Measurements from ENCODE around the gene RASD2.

The RASD2 gene

GRCh38 chr22:35600476-35600875 is 59.8 kb downstream of the RASD2 start:
- H3K18ac ChIP-seq (ENCODE audit: low read length), result no peak overlapping the region
- H3K4me3 ChIP-seq (ENCODE audit: low read depth, low read length), result no peak overlapping the region
- H3K9me3 ChIP-seq (ENCODE audit: insufficient read depth, low read depth, low read length), result no peaks in the 10 kb centered on the region
- no peaks in the 10 kb centered on the region for H3K27me3 ChIP-seq (ENCODE audit: insufficient read depth, low read length)
- H3K9ac ChIP-seq (ENCODE audit: low read length), result no peak overlapping the region
- no peak overlapping the region for H3K23ac ChIP-seq (ENCODE audit: low read length)
- H3K79me2 ChIP-seq (ENCODE audit: control insufficient read depth, insufficient read depth, low read length, poor library complexity), result no peaks in the 10 kb centered on the region
- no peak overlapping the region for H4K12ac ChIP-seq (ENCODE audit: low read depth, low read length)
- no peak overlapping the region for H2AK5ac ChIP-seq (ENCODE audit: low read length)
- no peak overlapping the region for H4K91ac ChIP-seq (ENCODE audit: low read depth, low read length)
- H3K4me2 ChIP-seq (ENCODE audit: low read length), result no peak overlapping the region
- no CpG with 5 or more reads among the region's 12 CpGs for WGBS (ENCODE audit: extremely low coverage, insufficient coverage, insufficient read length)
- no peak overlapping the region for H4K8ac ChIP-seq (ENCODE audit: low read depth, low read length)
- H2BK120ac ChIP-seq (ENCODE audit: insufficient read depth, low read length, poor library complexity), result no peak overlapping the region
- no peak overlapping the region for H3K4ac ChIP-seq (ENCODE audit: low read depth, low read length)
- peaks cover 2% of the 10 kb centered on the region for H3K79me1 ChIP-seq (ENCODE audit: low read length)
- no peak overlapping the region for H3K27ac ChIP-seq (ENCODE audit: low read depth, low read length)
- peaks cover 5 to 23% of the 10 kb centered on the region in 2 experiments for H3K4me1 ChIP-seq (ENCODE audit: control insufficient read depth in 1 of 2, insufficient read depth in 2 of 2, low read length in 2 of 2)
- no peaks in the 10 kb centered on the region for H3K36me3 ChIP-seq (ENCODE audit: control insufficient read depth in 1 of 2, insufficient read depth in 2 of 2, low read length in 2 of 2)
- H2BK5ac ChIP-seq (ENCODE audit: low read depth, low read length, poor library complexity), result no peak overlapping the region
- no peak overlapping the region for H2BK12ac ChIP-seq (ENCODE audit: low read length)
- no peak for DNase-seq
- H3K14ac ChIP-seq (ENCODE audit: low read length), result no peak overlapping the region
- H2AFZ ChIP-seq (ENCODE audit: insufficient read depth, low read length, poor library complexity), result no peak overlapping the region

GRCh38 chr22:35601013-35601580 is 60.5 kb downstream of the RASD2 start:
- H3K79me1 ChIP-seq (ENCODE audit: low read length), result peaks cover 3% of the 10 kb centered on the region
- no CpG with 5 or more reads among the region's 5 CpGs for WGBS (ENCODE audit: extremely low coverage, insufficient coverage, insufficient read length)
- no peak overlapping the region for H2AFZ ChIP-seq (ENCODE audit: insufficient read depth, low read length, poor library complexity)
- H3K4me3 ChIP-seq (ENCODE audit: low read depth, low read length), result no peak overlapping the region
- no peaks in the 10 kb centered on the region for H3K27me3 ChIP-seq (ENCODE audit: insufficient read depth, low read length)
- H4K91ac ChIP-seq (ENCODE audit: low read depth, low read length), result no peak overlapping the region
- H4K8ac ChIP-seq (ENCODE audit: low read depth, low read length), result no peak overlapping the region
- H2AK5ac ChIP-seq (ENCODE audit: low read length), result no peak overlapping the region
- no peak for DNase-seq
- no peak overlapping the region for H3K27ac ChIP-seq (ENCODE audit: low read depth, low read length)
- H4K12ac ChIP-seq (ENCODE audit: low read depth, low read length), result no peak overlapping the region
- H3K18ac ChIP-seq (ENCODE audit: low read length), result no peak overlapping the region
- H3K79me2 ChIP-seq (ENCODE audit: control insufficient read depth, insufficient read depth, low read length, poor library complexity), result no peaks in the 10 kb centered on the region
- no peak overlapping the region for H2BK12ac ChIP-seq (ENCODE audit: low read length)
- no peak overlapping the region for H3K14ac ChIP-seq (ENCODE audit: low read length)
- H3K4me2 ChIP-seq (ENCODE audit: low read length), result no peak overlapping the region
- H2BK120ac ChIP-seq (ENCODE audit: insufficient read depth, low read length, poor library complexity), result no peak overlapping the region
- H3K36me3 ChIP-seq (ENCODE audit: control insufficient read depth in 1 of 2, insufficient read depth in 2 of 2, low read length in 2 of 2), result no peaks in the 10 kb centered on the region
- H3K9me3 ChIP-seq (ENCODE audit: insufficient read depth, low read depth, low read length), result no peaks in the 10 kb centered on the region
- H2BK5ac ChIP-seq (ENCODE audit: low read depth, low read length, poor library complexity), result no peak overlapping the region
- H3K23ac ChIP-seq (ENCODE audit: low read length), result no peak overlapping the region
- H3K9ac ChIP-seq (ENCODE audit: low read length), result no peak overlapping the region
- no peak overlapping the region for H3K4ac ChIP-seq (ENCODE audit: low read depth, low read length)
- H3K4me1 ChIP-seq (ENCODE audit: control insufficient read depth in 1 of 2, insufficient read depth in 2 of 2, low read length in 2 of 2), result peaks cover 5 to 22% of the 10 kb centered on the region in 2 experiments

- Histone ChIP-seq H2AFZ (ENCODE audit: insufficient read depth, low read length, poor library complexity) (no peak overlapping the region), H3K79me1 (ENCODE audit: low read length) (peaks cover 3% of the 10 kb centered on the region), H3K4me2 (ENCODE audit: low read length) (no peak overlapping the region), H3K23ac (ENCODE audit: low read length) (no peak overlapping the region), H4K8ac (ENCODE audit: low read depth, low read length) (no peak overlapping the region), H3K4me1 (ENCODE audit: control insufficient read depth in 1 of 2, insufficient read depth in 2 of 2, low read length in 2 of 2) (peaks cover 5 to 18% of the 10 kb centered on the region in 2 experiments), H4K12ac (ENCODE audit: low read depth, low read length) (no peak overlapping the region), H2AK5ac (ENCODE audit: low read length) (no peak overlapping the region), H2BK120ac (ENCODE audit: insufficient read depth, low read length, poor library complexity) (no peak overlapping the region), H3K27me3 (ENCODE audit: insufficient read depth, low read length) (no peaks in the 10 kb centered on the region), H3K4me3 (ENCODE audit: low read depth, low read length) (no peak overlapping the region), H3K27ac (ENCODE audit: low read depth, low read length) (no peak overlapping the region), H3K14ac (ENCODE audit: low read length) (no peak overlapping the region), H3K36me3 (ENCODE audit: control insufficient read depth in 1 of 2, insufficient read depth in 2 of 2, low read length in 2 of 2) (no peaks in the 10 kb centered on the region), H3K4ac (ENCODE audit: low read depth, low read length) (no peak overlapping the region), H3K9me3 (ENCODE audit: insufficient read depth, low read depth, low read length) (no peaks in the 10 kb centered on the region), H2BK5ac (ENCODE audit: low read depth, low read length, poor library complexity) (no peak overlapping the region), H4K91ac (ENCODE audit: low read depth, low read length) (no peak overlapping the region), H3K9ac (ENCODE audit: low read length) (no peak overlapping the region), H2BK12ac (ENCODE audit: low read length) (no peak overlapping the region), H3K18ac (ENCODE audit: low read length) (no peak overlapping the region), H3K79me2 (ENCODE audit: control insufficient read depth, insufficient read depth, low read length, poor library complexity) (no peaks in the 10 kb centered on the region)
- DNase-seq, result peak; percentile 54
- no CpG with 5 or more reads among the region's 9 CpGs for WGBS (ENCODE audit: extremely low coverage, insufficient coverage, insufficient read length)
Observed at GRCh38 chr22:35601743-35602615, 61.3 kb downstream of the RASD2 start.
